Camera-type eye (tissue), 1 donor: Measurements from ENCODE around the gene CATSPER2. TPM values are rescaled to one million over a fixed set of nuclear protein-coding genes. Genes with fewer than 3 reads are reported as not detected.

Source experiments
- total RNA-seq: library from RNA; depleted of rRNA; stranded (reverse); fragments of >200 nt; gene quantifications from one replicate; pipeline ENCODE4 v1.2.3, GENCODE V29; 2014

Gene CATSPER2
- 5.7 TPM for total RNA-seq

GRCh38 chr15:43648649-43649429 lies at the start of gene CATSPER2:
Gene CATSPER2 (minus strand): TSS chr15:43648844. CDS start chr15:43648061, 783 bp downstream.

GRCh38 chr15:43693148-43694022 lies 44.7 kb upstream of the CATSPER2 start, which contains the start of gene CKMT1A:
Gene CKMT1A (plus strand): TSS chr15:43693859. CDS start chr15:43694051, 192 bp downstream.

GRCh38 chr15:43618700-43619099 lies 29.9 kb downstream of the CATSPER2 start, which contains the start of gene STRC:
Gene STRC (minus strand): TSS chr15:43618800. CDS start chr15:43618722, 78 bp downstream.

GRCh38 chr15:43593328-43594190 lies 55.1 kb downstream of the CATSPER2 start, which contains the start of gene CKMT1B:
Gene CKMT1B (plus strand): TSS chr15:43594027. CDS start chr15:43594219, 192 bp downstream.

GRCh38 chr15:43589778-43590466 lies 58.7 kb downstream of the CATSPER2 start, which contains the start of gene PPIP5K1:
Gene PPIP5K1 (minus strand): TSS chr15:43590208. CDS start chr15:43584504, 5,704 bp downstream.

Other genes starting within 250 kb of the CATSPER2 start
- gene TP53BP1, start 155.7 kb downstream of the CATSPER2 start, total RNA-seq: 127 TPM
- 26.2 TPM for gene MAP1A, start 131.2 kb downstream of the CATSPER2 start, total RNA-seq
- gene PPIP5K1, start 58.6 kb downstream of the CATSPER2 start, total RNA-seq: 46.3 TPM
- 6.7 TPM for gene CKMT1B, start 54.8 kb downstream of the CATSPER2 start, total RNA-seq
- 5.1 TPM for gene STRC, start 30.0 kb downstream of the CATSPER2 start, total RNA-seq
- 2.6 TPM for gene CKMT1A, start 45.0 kb upstream of the CATSPER2 start, total RNA-seq
- gene PDIA3, start 97.6 kb upstream of the CATSPER2 start, total RNA-seq: 131 TPM
- gene ELL3, start 128.1 kb upstream of the CATSPER2 start, total RNA-seq: 5.0 TPM
- 341 TPM for gene SERF2, start 143.5 kb upstream of the CATSPER2 start, total RNA-seq
- 3.8 TPM for gene SERINC4, start 151.4 kb upstream of the CATSPER2 start, total RNA-seq
- gene HYPK, start 151.8 kb upstream of the CATSPER2 start, total RNA-seq: 7.5 TPM
- gene MFAP1, start 175.8 kb upstream of the CATSPER2 start, total RNA-seq: 37.1 TPM
- 14.3 TPM for gene WDR76, start 178.2 kb upstream of the CATSPER2 start, total RNA-seq